Fibroblast of lung (primary cell): ENCODE measurements around the gene WDR93. TPM values are rescaled to one million over a fixed set of nuclear protein-coding genes. Genes with fewer than 3 reads are reported as not detected.

Experiments
- DNase-seq, 2 donors: peaks; one replicate each; pipeline versions ENCODE4 v3.0.0 to v3.0.0-alpha.2; 2010; ENCODE audit warnings: low read depth in 2 of 2
- H2AFZ ChIP-seq: 2 replicates; pipeline ENCODE4 v1.5.1; 2012; ENCODE audit warnings: low read length, control low read depth, inconsistent platforms
- H3K27ac ChIP-seq: 2 replicates; pipeline ENCODE4 v1.5.1; 2011; ENCODE audit warnings: low read length, control low read depth; ENCODE audit not compliant: insufficient read depth
- H3K27me3 ChIP-seq: 2 replicates; pipeline ENCODE4 v1.5.1; 2011; ENCODE audit warnings: mild to moderate bottlenecking, low read length; ENCODE audit not compliant: control insufficient read depth, insufficient read depth
- H3K36me3 ChIP-seq: 2 replicates; pipeline ENCODE4 v1.5.1; 2011; ENCODE audit warnings: low read length; ENCODE audit not compliant: control insufficient read depth, insufficient read depth
- H3K4me1 ChIP-seq: 2 replicates; pipeline ENCODE4 v1.5.1; 2011; ENCODE audit warnings: low read length; ENCODE audit not compliant: control insufficient read depth, insufficient read depth; ENCODE audit errors: extremely low read depth
- H3K4me2 ChIP-seq: 2 replicates; pipeline ENCODE4 v1.5.1; 2011; ENCODE audit warnings: low read length, control low read depth; ENCODE audit not compliant: insufficient read depth; ENCODE audit errors: extremely low read depth
- H3K4me3 ChIP-seq, 4 experiments: fragments of 200-600 bp in 1 of 4; sonication (generic) in 1 of 4; replicated peaks in 1 of 4; 2 replicates each; pipeline ENCODE4 v1.5.1; 2011 to 2016; ENCODE audit warnings: low read length in 4 of 4, low read depth in 3 of 4, mild to moderate bottlenecking in 3 of 4, control low read depth in 2 of 4, inconsistent platforms in 1 of 4, mixed read lengths in 1 of 4; ENCODE audit not compliant: insufficient read depth in 1 of 4; ENCODE audit errors: control extremely low read depth in 1 of 4
- H3K79me2 ChIP-seq: 2 replicates; pipeline ENCODE4 v1.5.1; 2012; ENCODE audit warnings: mild to moderate bottlenecking, low read length, inconsistent platforms; ENCODE audit not compliant: control insufficient read depth, insufficient read depth
- H3K9ac ChIP-seq: 2 replicates; pipeline ENCODE4 v1.5.1; 2011; ENCODE audit warnings: mild to moderate bottlenecking, low read length, control low read depth; ENCODE audit not compliant: insufficient read depth
- H3K9me3 ChIP-seq: 2 replicates; pipeline ENCODE4 v1.5.1; 2012; ENCODE audit warnings: low read depth, low read length; ENCODE audit not compliant: control insufficient read depth, insufficient read depth
- H4K20me1 ChIP-seq: 2 replicates; pipeline ENCODE4 v1.5.1; 2011; ENCODE audit warnings: low read length; ENCODE audit not compliant: control insufficient read depth, insufficient read depth; ENCODE audit errors: extremely low read depth
- EZH2 ChIP-seq: IDR thresholded peaks from 2 replicates; pipeline ENCODE4 v1.5.1; 2012; ENCODE audit warnings: low read length, control low read depth, mild to moderate bottlenecking; ENCODE audit errors: missing control alignments
- polyA plus RNA-seq, 2 donors: library from polyadenylated mRNA; depleted of rRNA in 1 of 2; stranded (reverse) in 1 of 2; unstranded in 1 of 2; fragments of >200 nt; gene quantifications; 2 replicates each; pipeline ENCODE4 v1.2.1, GENCODE V29; 2011 to 2012; ENCODE audit warnings: missing spikeins in 1 of 2
- total RNA-seq: library from RNA; depleted of rRNA; stranded (reverse); fragments of >200 nt; gene quantifications from 2 replicates; pipeline ENCODE4 v1.2.1, GENCODE V29; 2014
- TF ChIP-seq, protein P1 (sequence below), 2 donors: IDR thresholded peaks in 1 of 2; conservative IDR thresholded peaks in 1 of 2; 1 replicate in 1 of 2; 2 replicates in 1 of 2; pipeline ENCODE4 v1.5.1; 2011 to 2012; ENCODE audit warnings: low read length in 2 of 2, control low read depth in 1 of 2, inconsistent platforms in 1 of 2, low read depth in 1 of 2, mild to moderate bottlenecking in 1 of 2

Gene WDR93
- total and polyA plus RNA-seq, 2 donors (not counting 1 experiment from before 2014, with no cell fraction given), result 0.14 to 0.17 TPM

GRCh38 chr15:89675606-89676005 lies 15.0 kb upstream of the WDR93 start:
- Histone ChIP-seq H2AFZ (no peak overlapping the region), H3K36me3 (no peaks in the 10 kb centered on the region), H3K9ac (no peak overlapping the region), H4K20me1 (no peaks in the 10 kb centered on the region), H3K4me3 (no peak overlapping the region), H3K79me2 (no peaks in the 10 kb centered on the region), H3K27ac (no peak overlapping the region), H3K27me3 (no peaks in the 10 kb centered on the region), H3K9me3 (no peaks in the 10 kb centered on the region), H3K4me2 (no peak overlapping the region), H3K4me1 (no peaks in the 10 kb centered on the region)
- TF ChIP-seq, protein P1, sequence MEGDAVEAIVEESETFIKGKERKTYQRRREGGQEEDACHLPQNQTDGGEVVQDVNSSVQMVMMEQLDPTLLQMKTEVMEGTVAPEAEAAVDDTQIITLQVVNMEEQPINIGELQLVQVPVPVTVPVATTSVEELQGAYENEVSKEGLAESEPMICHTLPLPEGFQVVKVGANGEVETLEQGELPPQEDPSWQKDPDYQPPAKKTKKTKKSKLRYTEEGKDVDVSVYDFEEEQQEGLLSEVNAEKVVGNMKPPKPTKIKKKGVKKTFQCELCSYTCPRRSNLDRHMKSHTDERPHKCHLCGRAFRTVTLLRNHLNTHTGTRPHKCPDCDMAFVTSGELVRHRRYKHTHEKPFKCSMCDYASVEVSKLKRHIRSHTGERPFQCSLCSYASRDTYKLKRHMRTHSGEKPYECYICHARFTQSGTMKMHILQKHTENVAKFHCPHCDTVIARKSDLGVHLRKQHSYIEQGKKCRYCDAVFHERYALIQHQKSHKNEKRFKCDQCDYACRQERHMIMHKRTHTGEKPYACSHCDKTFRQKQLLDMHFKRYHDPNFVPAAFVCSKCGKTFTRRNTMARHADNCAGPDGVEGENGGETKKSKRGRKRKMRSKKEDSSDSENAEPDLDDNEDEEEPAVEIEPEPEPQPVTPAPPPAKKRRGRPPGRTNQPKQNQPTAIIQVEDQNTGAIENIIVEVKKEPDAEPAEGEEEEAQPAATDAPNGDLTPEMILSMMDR (conservative IDR thresholded peaks at IDR 0.05 in 1 of 2, IDR thresholded peaks at IDR 0.05 in 1 of 2; ENCODE audit: low read depth in 1 of 2, low read length in 2 of 2), result no peak
- TF ChIP-seq EZH2, result no peak
- no peak for DNase-seq

GRCh38 chr15:89677381-89677780 lies 13.2 kb upstream of the WDR93 start:
- H2AFZ ChIP-seq, result no peak overlapping the region
- no peak overlapping the region for H3K9ac ChIP-seq
- H3K4me3 ChIP-seq, result no peak overlapping the region
- no peak overlapping the region for H3K4me2 ChIP-seq
- TF ChIP-seq EZH2, result no peak
- TF ChIP-seq, protein P1 (conservative IDR thresholded peaks at IDR 0.05 in 1 of 2, IDR thresholded peaks at IDR 0.05 in 1 of 2; ENCODE audit: low read depth in 1 of 2, low read length in 2 of 2), result no peak
- DNase-seq, result no peak
- no peaks in the 10 kb centered on the region for H3K9me3 ChIP-seq
- H3K27me3 ChIP-seq, result no peaks in the 10 kb centered on the region
- H4K20me1 ChIP-seq, result no peaks in the 10 kb centered on the region
- H3K79me2 ChIP-seq, result no peaks in the 10 kb centered on the region
- no peaks in the 10 kb centered on the region for H3K4me1 ChIP-seq
- H3K36me3 ChIP-seq, result no peaks in the 10 kb centered on the region
- H3K27ac ChIP-seq, result no peak overlapping the region

- H3K27me3 ChIP-seq, result no peaks in the 10 kb centered on the region
- DNase-seq, result no peak
- no peak within 1 kb of the TSS for H3K27ac ChIP-seq
- H3K9ac ChIP-seq, result no peak within 1 kb of the TSS
- no peak within 1 kb of the TSS for H3K4me2 ChIP-seq
- TF ChIP-seq, protein P1 (conservative IDR thresholded peaks at IDR 0.05 in 1 of 2, IDR thresholded peaks at IDR 0.05 in 1 of 2; ENCODE audit: low read depth in 1 of 2, low read length in 2 of 2), result no peak
- TF ChIP-seq EZH2, result no peak
- no peaks in the 10 kb centered on the region for H3K36me3 ChIP-seq
- H3K79me2 ChIP-seq, result no peaks in the 10 kb centered on the region
- no peak within 1 kb of the TSS for H2AFZ ChIP-seq
- H3K4me3 ChIP-seq, result no peak within 1 kb of the TSS
- H4K20me1 ChIP-seq, result no peaks in the 10 kb centered on the region
- H3K9me3 ChIP-seq, result no peaks in the 10 kb centered on the region
- no peaks in the 10 kb centered on the region for H3K4me1 ChIP-seq
These were observed 11.4 kb upstream of the WDR93 start, which contains the start of gene PLIN1 for GRCh38 chr15:89679212-89679611. PLIN1 (minus strand) TSS chr15:89679367; CDS start chr15:89677489, 1,878 bp downstream.
